MM.1S (cell line): ENCODE data around the gene PRKCH.

Source experiments
- DNase-seq: peaks from one replicate; pipeline ENCODE4 v3.0.0-alpha.2; 2015
- H2AFZ ChIP-seq: fragments of 300-600 bp; sonication (generic); 2 replicates; pipeline ENCODE4 v1.6.0; 2016; ENCODE audit warnings: antibody characterized with exemption, low read length
- H3F3A ChIP-seq: fragments of 300-600 bp; sonication (generic); 2 replicates; pipeline ENCODE4 v1.6.1; 2016; ENCODE audit warnings: mild to moderate bottlenecking, antibody characterized with exemption, low read length, moderate library complexity, mixed read lengths; ENCODE audit not compliant: insufficient read depth
- H3K27ac ChIP-seq: fragments of 300-600 bp; sonication (generic); 2 replicates; pipeline ENCODE4 v1.5.1; 2016; ENCODE audit warnings: mild to moderate bottlenecking, low read length
- H3K27me3 ChIP-seq: fragments of 300-600 bp; sonication (generic); replicated peaks from 2 replicates; pipeline ENCODE4 v1.6.0; 2016; ENCODE audit warnings: low read length; ENCODE audit not compliant: insufficient read depth
- H3K36me3 ChIP-seq: fragments of 300-600 bp; sonication (generic); replicated peaks from 2 replicates; pipeline ENCODE4 v1.6.1; 2016; ENCODE audit warnings: mild to moderate bottlenecking, low read length, mixed read lengths; ENCODE audit not compliant: insufficient read depth
- H3K4me1 ChIP-seq: fragments of 300-600 bp; sonication (generic); 2 replicates; pipeline ENCODE4 v1.6.1; 2016; ENCODE audit warnings: low read length, mixed read lengths
- H3K4me2 ChIP-seq: fragments of 300-600 bp; sonication (generic); 2 replicates; pipeline ENCODE4 v1.6.0; 2016; ENCODE audit warnings: low read depth, low read length
- H3K4me3 ChIP-seq: fragments of 300-600 bp; sonication (generic); 2 replicates; pipeline ENCODE4 v1.5.1; 2016; ENCODE audit warnings: low read length, mixed read lengths
- H3K79me2 ChIP-seq: fragments of 300-600 bp; sonication (generic); 2 replicates; pipeline ENCODE4 v1.6.1; 2016; ENCODE audit warnings: mixed run types, low read length, mixed read lengths
- H3K9ac ChIP-seq: fragments of 300-600 bp; sonication (generic); 2 replicates; pipeline ENCODE4 v1.6.1; 2016; ENCODE audit warnings: low read length, mixed read lengths
- H3K9me2 ChIP-seq: fragments of 300-600 bp; sonication (generic); replicated peaks from 2 replicates; pipeline ENCODE4 v1.6.1; 2016; ENCODE audit warnings: mild to moderate bottlenecking, low read length, mixed read lengths; ENCODE audit not compliant: insufficient read depth
- H3K9me3 ChIP-seq: fragments of 300-600 bp; sonication (generic); replicated peaks from 2 replicates; pipeline ENCODE4 v1.6.1; 2016; ENCODE audit warnings: mild to moderate bottlenecking, low read length, mixed read lengths; ENCODE audit not compliant: insufficient read depth
- H4K20me1 ChIP-seq: fragments of 300-600 bp; sonication (generic); 2 replicates; pipeline ENCODE4 v1.6.1; 2016; ENCODE audit warnings: mild to moderate bottlenecking, low read length, moderate library complexity, mixed read lengths; ENCODE audit not compliant: insufficient read depth
- CTCF ChIP-seq: fragments of 300-600 bp; sonication (generic); IDR thresholded peaks from 2 replicates; pipeline ENCODE4 v1.5.1; 2016; ENCODE audit warnings: antibody characterized with exemption, low read length, mixed read lengths
- EZH2 ChIP-seq: fragments of 300-600 bp; sonication (generic); optimal IDR thresholded peaks from 2 replicates; pipeline ENCODE3; 2017; ENCODE audit warnings: low read depth, mild to moderate bottlenecking, antibody characterized with exemption, low read length, mixed read lengths
- EZH2phosphoT487 ChIP-seq: fragments of 300-600 bp; sonication (generic); IDR thresholded peaks from 2 replicates; pipeline ENCODE4 v1.6.1; 2018; ENCODE audit warnings: antibody characterized with exemption, low read length

PRKCH gene

GRCh38 chr14:61358554-61359226 lies 37.3 kb downstream of the PRKCH start:
- Histone ChIP-seq H3K4me1 (no peaks in the 10 kb centered on the region), H3K36me3 (no peaks in the 10 kb centered on the region), H3K27me3 (no peaks in the 10 kb centered on the region), H3K9me2 (no peaks in the 10 kb centered on the region), H3F3A (no peaks in the 10 kb centered on the region), H3K79me2 (no peaks in the 10 kb centered on the region), H2AFZ (no peak overlapping the region), H4K20me1 (no peaks in the 10 kb centered on the region), H3K9ac (no peak overlapping the region), H3K27ac (no peak overlapping the region), H3K4me2 (no peak overlapping the region), H3K4me3 (no peak overlapping the region), H3K9me3 (no peaks in the 10 kb centered on the region)
- DNase-seq, result no peak
- TF ChIP-seq EZH2, result no peak
- no peak for TF ChIP-seq EZH2phosphoT487
- no peak for TF ChIP-seq CTCF

- H3K9me3 ChIP-seq, result no peaks in the 10 kb centered on the region
- H3K36me3 ChIP-seq, result no peaks in the 10 kb centered on the region
- DNase-seq, result no peak
- no peak overlapping the region for H2AFZ ChIP-seq
- H3K27ac ChIP-seq, result no peak overlapping the region
- H4K20me1 ChIP-seq, result no peaks in the 10 kb centered on the region
- H3K4me1 ChIP-seq, result no peaks in the 10 kb centered on the region
- H3K9me2 ChIP-seq, result no peaks in the 10 kb centered on the region
- no peaks in the 10 kb centered on the region for H3K79me2 ChIP-seq
- no peak overlapping the region for H3K9ac ChIP-seq
- no peaks in the 10 kb centered on the region for H3F3A ChIP-seq
- TF ChIP-seq CTCF, result no peak
- TF ChIP-seq EZH2, result no peak
- TF ChIP-seq EZH2phosphoT487, result no peak
- no peak overlapping the region for H3K4me2 ChIP-seq
- no peak overlapping the region for H3K4me3 ChIP-seq
- H3K27me3 ChIP-seq, result no peaks in the 10 kb centered on the region
Observed at GRCh38 chr14:61360796-61361525, 39.6 kb downstream of the PRKCH start.

GRCh38 chr14:61362072-61362750 lies 40.8 kb downstream of the PRKCH start:
- Histone ChIP-seq H2AFZ (no peak overlapping the region), H3K4me2 (no peak overlapping the region), H3K79me2 (no peaks in the 10 kb centered on the region), H3K4me3 (no peak overlapping the region), H3F3A (no peaks in the 10 kb centered on the region), H3K36me3 (no peaks in the 10 kb centered on the region), H3K27ac (no peak overlapping the region), H3K9me3 (no peaks in the 10 kb centered on the region), H4K20me1 (no peaks in the 10 kb centered on the region), H3K9me2 (no peaks in the 10 kb centered on the region), H3K4me1 (no peaks in the 10 kb centered on the region), H3K9ac (no peak overlapping the region), H3K27me3 (no peaks in the 10 kb centered on the region)
- DNase-seq, result no peak
- TF ChIP-seq EZH2phosphoT487 (no peak), EZH2 (no peak), CTCF (no peak)
